Measurements from ENCODE around the gene UNC5A.

The UNC5A gene

GRCh38 chr5:176796411-176796810 lies 13.9 kb upstream of the UNC5A start:
- H3K27me3 ChIP-seq = peaks cover 29 to 69% (median 53%) of the 10 kb centered on the region in 11 experiments
- no peak overlapping the region for H3K4me2 ChIP-seq

GRCh38 chr5:176796970-176797369 lies 13.4 kb upstream of the UNC5A start:
- Histone ChIP-seq H3K4me2 (no peak overlapping the region), H3K4me3 (no peak overlapping the region), H3K9me3 (replicated peaks in 1 of 11) (no peaks in the 10 kb centered on the region), H4K20me1 (peaks cover 0 to 22% (median 0%) of the 10 kb centered on the region in 11 experiments; a peak in 3 of 22 replicates), H3K4me1 (peaks cover 0 to 3% (median 0%) of the 10 kb centered on the region in 10 experiments; a peak in 1 of 20 replicates), H3K27me3 (peaks cover 29 to 66% (median 50%) of the 10 kb centered on the region in 11 experiments), H3K9ac (no peak overlapping the region), H3K27ac (no peak overlapping the region), H3K36me3 (no peaks in the 10 kb centered on the region)
- no peak for TF ChIP-seq Cebpa-rat (IDR thresholded peaks at IDR 0.05)

More at GRCh38 chr5:176796411-176796810, 13.9 kb upstream of the UNC5A start:
- Histone ChIP-seq H3K27ac (no peak overlapping the region), H4K20me1 (peaks cover 0 to 22% (median 0%) of the 10 kb centered on the region in 11 experiments; a peak in 4 of 22 replicates), H3K36me3 (no peaks in the 10 kb centered on the region), H3K4me3 (no peak overlapping the region), H3K9me3 (replicated peaks in 1 of 11) (no peaks in the 10 kb centered on the region), H3K9ac (no peak overlapping the region), H3K4me1 (peaks cover 0 to 3% (median 0%) of the 10 kb centered on the region in 10 experiments; a peak in 1 of 20 replicates)
- no peak for TF ChIP-seq Cebpa-rat (IDR thresholded peaks at IDR 0.05)

- no peak overlapping the region for H3K4me2 ChIP-seq
- peaks cover 0 to 28% (median 0%) of the 10 kb centered on the region in 11 experiments; a peak in 3 of 22 replicates for H4K20me1 ChIP-seq
- H3K36me3 ChIP-seq = no peaks in the 10 kb centered on the region
- H3K27ac ChIP-seq = no peak overlapping the region
- no peak overlapping the region for H3K9ac ChIP-seq
- no peak overlapping the region for H3K4me3 ChIP-seq
- peaks cover 0 to 3% (median 0%) of the 10 kb centered on the region in 10 experiments; a peak in 1 of 20 replicates for H3K4me1 ChIP-seq
- no peak for TF ChIP-seq Cebpa-rat (IDR thresholded peaks at IDR 0.05)
- H3K27me3 ChIP-seq = peaks cover 25 to 63% (median 44%) of the 10 kb centered on the region in 11 experiments
- H3K9me3 ChIP-seq (replicated peaks in 1 of 11) = no peaks in the 10 kb centered on the region
Observed at GRCh38 chr5:176797456-176798050, 12.8 kb upstream of the UNC5A start.

GRCh38 chr5:176798086-176798876 lies 12.1 kb upstream of the UNC5A start:
- Histone ChIP-seq H3K4me2 (no peak overlapping the region), H3K27me3 (peaks cover 17 to 62% (median 37%) of the 10 kb centered on the region in 11 experiments; a peak in 19 of 22 replicates), H4K20me1 (peaks cover 0 to 20% (median 0%) of the 10 kb centered on the region in 11 experiments; a peak in 4 of 22 replicates), H3K9me3 (replicated peaks in 1 of 11) (no peaks in the 10 kb centered on the region), H3K36me3 (no peaks in the 10 kb centered on the region), H3K27ac (no peak overlapping the region), H3K4me3 (no peak overlapping the region), H3K4me1 (peaks cover 0 to 3% (median 0%) of the 10 kb centered on the region in 10 experiments; a peak in 1 of 20 replicates), H3K9ac (no peak overlapping the region)
- TF ChIP-seq Cebpa-rat (IDR thresholded peaks at IDR 0.05) = no peak

DNA sequence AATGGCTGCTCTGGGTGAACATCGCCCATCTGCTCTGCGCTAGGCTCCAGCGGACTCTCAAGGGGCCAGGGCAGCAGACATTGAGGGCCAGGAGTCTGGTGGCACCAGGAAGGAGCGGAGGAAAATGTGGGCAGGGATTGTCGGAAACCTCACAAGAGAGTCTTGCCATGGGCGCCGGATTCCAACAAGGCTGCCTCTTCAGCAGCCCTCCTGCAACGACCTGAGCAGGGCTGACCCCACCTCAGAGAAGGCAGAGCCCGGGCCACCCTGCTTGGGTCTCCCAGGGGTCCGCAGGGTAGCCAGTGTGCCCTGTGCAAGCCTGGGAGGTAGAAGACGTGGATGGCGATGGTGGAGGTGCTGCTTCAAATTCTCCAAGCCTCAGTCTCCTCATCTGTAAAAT lies 11.4 kb upstream of the UNC5A start:
- H3K4me2 ChIP-seq = no peak overlapping the region
- H3K27me3 ChIP-seq = peaks cover 11 to 56% (median 30%) of the 10 kb centered on the region in 11 experiments; a peak in 16 of 22 replicates
- no peak overlapping the region for H3K9ac ChIP-seq
- no peak overlapping the region for H3K27ac ChIP-seq
- H3K4me3 ChIP-seq = no peak overlapping the region
- H3K9me3 ChIP-seq (replicated peaks in 1 of 11) = no peaks in the 10 kb centered on the region
- H3K4me1 ChIP-seq = peaks cover 0 to 3% (median 0%) of the 10 kb centered on the region in 10 experiments; a peak in 1 of 20 replicates
- H3K36me3 ChIP-seq = no peaks in the 10 kb centered on the region
- no peak for TF ChIP-seq Cebpa-rat (IDR thresholded peaks at IDR 0.05)
- H4K20me1 ChIP-seq = peaks cover 0 to 16% (median 0%) of the 10 kb centered on the region in 11 experiments; a peak in 5 of 22 replicates

DNA sequence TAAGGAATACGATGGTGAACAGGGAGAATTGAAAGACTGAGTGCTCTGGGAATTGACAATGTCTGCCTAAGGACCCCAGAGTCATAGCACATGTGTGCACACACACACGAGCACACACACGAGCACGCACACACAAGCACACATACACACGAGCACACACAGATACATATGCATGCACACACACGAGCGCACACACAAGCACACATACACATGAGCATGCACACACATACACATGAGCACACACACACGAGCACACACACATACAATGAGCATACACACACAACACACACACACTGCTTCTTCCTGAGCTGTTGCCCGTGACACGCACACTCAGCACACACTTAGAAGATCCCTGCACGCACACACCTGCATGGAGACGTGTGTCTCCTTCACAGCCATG lies 10.9 kb upstream of the UNC5A start:
- peaks cover 9 to 56% (median 31%) of the 10 kb centered on the region in 11 experiments; a peak in 17 of 22 replicates for H3K27me3 ChIP-seq
- H3K4me2 ChIP-seq = no peak overlapping the region
- no peak for TF ChIP-seq Cebpa-rat (IDR thresholded peaks at IDR 0.05)
- H3K27ac ChIP-seq = no peak overlapping the region
- H3K9ac ChIP-seq = no peak overlapping the region
- no peak overlapping the region for H3K4me3 ChIP-seq
- H3K4me1 ChIP-seq = peaks cover 0 to 3% (median 0%) of the 10 kb centered on the region in 10 experiments; a peak in 1 of 20 replicates
- no peaks in the 10 kb centered on the region for H3K36me3 ChIP-seq
- H3K9me3 ChIP-seq (replicated peaks in 1 of 11) = no peaks in the 10 kb centered on the region
- peaks cover 0 to 16% (median 0%) of the 10 kb centered on the region in 11 experiments; a peak in 5 of 22 replicates for H4K20me1 ChIP-seq

DNA sequence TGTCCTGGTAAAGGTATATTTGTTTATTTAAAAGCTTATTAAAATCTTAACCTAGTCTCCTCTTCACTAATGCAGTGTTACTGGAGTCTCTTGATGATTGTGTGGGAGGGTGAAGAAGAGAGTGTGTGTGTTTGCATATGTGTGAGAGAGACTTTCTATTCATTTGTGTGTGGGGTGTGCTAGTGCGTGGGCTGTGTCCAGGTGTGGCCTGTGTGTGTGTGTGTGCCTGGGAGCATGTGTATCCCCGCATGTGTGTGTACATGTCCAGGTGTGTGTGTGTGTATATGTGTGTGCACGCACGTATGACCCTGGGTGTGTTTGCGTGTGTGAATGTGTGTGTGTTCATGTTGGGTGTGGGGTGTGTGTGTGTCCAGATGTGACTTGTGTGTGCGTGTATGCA lies 10.3 kb upstream of the UNC5A start:
- H3K9me3 ChIP-seq (replicated peaks in 1 of 11) = no peaks in the 10 kb centered on the region
- no peaks in the 10 kb centered on the region for H3K36me3 ChIP-seq
- no peak for TF ChIP-seq Cebpa-rat (IDR thresholded peaks at IDR 0.05)
- H4K20me1 ChIP-seq = peaks cover 0 to 19% (median 0%) of the 10 kb centered on the region in 11 experiments; a peak in 5 of 22 replicates
- H3K27me3 ChIP-seq = peaks cover 13 to 56% (median 32%) of the 10 kb centered on the region in 11 experiments; a peak in 16 of 22 replicates
- H3K4me1 ChIP-seq = peaks cover 0 to 3% (median 0%) of the 10 kb centered on the region in 10 experiments; a peak in 1 of 20 replicates
- no peak overlapping the region for H3K27ac ChIP-seq
- no peak overlapping the region for H3K4me3 ChIP-seq
- no peak overlapping the region for H3K9ac ChIP-seq
- H3K4me2 ChIP-seq = no peak overlapping the region

DNA sequence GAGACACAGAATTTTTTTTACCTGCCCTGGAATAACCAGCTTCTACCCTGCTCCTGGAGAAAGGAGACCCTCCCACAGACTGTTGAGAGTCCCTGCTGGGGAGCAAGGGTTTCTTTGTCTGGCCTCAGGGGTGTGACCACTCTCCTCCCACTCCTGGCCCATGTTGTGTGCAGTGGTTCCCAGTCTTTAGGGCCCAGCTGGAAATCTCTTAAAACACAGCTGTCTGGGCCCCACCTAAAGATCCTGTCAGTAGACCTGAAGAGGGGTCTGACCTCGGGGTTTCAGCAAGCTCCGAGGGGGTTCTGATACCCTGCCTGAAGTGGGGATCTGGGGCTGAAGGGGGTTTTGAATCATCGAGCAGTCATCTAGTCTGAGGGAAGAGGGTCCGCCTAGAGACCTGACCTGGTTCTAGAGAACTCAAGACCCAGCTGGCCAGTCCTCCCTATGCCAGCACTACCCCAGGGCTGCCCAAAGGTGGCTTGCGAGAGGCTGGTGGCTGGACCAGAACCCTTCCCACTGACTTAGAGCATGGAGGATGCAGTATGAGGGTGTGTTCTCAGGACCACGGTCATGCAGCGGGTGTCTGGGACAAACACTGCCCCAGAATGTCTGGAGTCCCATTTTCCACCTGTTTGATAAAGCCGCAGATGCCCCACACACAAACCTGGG lies 8.1 kb upstream of the UNC5A start:
- Histone ChIP-seq H4K20me1 (peaks cover 0 to 29% (median 6%) of the 10 kb centered on the region in 11 experiments; a peak in 10 of 22 replicates), H3K27me3 (peaks cover 17 to 55% (median 35%) of the 10 kb centered on the region in 11 experiments), H3K4me2 (no peak overlapping the region), H3K9ac (no peak overlapping the region), H3K4me1 (no peaks in the 10 kb centered on the region), H3K4me3 (no peak overlapping the region), H3K27ac (no peak overlapping the region), H3K36me3 (no peaks in the 10 kb centered on the region), H3K9me3 (replicated peaks in 1 of 11) (no peaks in the 10 kb centered on the region)
- TF ChIP-seq Cebpa-rat (IDR thresholded peaks at IDR 0.05) = no peak
